Ovary (tissue), 3 donors: ENCODE results near the gene CRTC3.

ENCODE experiments used
- CTCF ChIP-seq, 3 donors: fragments of 450-650 bp in 2 of 3; fragments of 200-600 bp in 1 of 3; IDR thresholded peaks; one replicate each; pipeline versions ENCODE4 v1.5.1 to v1.8.0; 2016 to 2022; ENCODE audit warnings: antibody characterized with exemption in 3 of 3, mild to moderate bottlenecking in 1 of 3
- POLR2A ChIP-seq: fragments of 450-650 bp; IDR thresholded peaks from one replicate; pipeline ENCODE4 v1.6.1; 2017; ENCODE audit warnings: antibody characterized with exemption, mild to moderate bottlenecking, moderate library complexity
- donor health status: DM: no; HTN: no; CAD: no.

DNA sequence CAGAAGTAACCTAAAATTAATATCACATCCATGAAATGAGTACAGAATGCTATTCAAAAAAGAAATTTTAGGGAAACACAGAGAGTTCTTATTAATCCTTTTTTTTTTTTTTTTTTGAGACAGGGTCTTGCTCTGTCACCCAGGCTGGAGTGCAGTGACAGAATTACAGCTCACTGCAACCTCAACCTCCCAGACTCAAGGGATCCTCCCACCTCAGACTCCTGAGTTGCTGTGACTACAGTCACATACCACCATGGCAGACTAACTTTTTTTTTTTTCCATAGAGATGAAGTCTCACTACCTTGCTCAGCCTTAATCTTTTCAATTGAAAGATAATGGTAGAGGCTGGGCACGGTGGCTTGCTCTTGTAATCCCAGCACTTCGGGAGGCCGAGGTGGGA lies 6.3 kb upstream of the CRTC3 start:
- TF ChIP-seq CTCF (IDR thresholded peaks at IDR 0.05) (no peak), POLR2A (no peak)
